ENCODE results near the gene FBXO46. TPM values are rescaled to one million over a fixed set of nuclear protein-coding genes. Genes with fewer than 3 reads are reported as not detected.

Gene FBXO46
- total and polyA plus RNA-seq, 2 of the 13 experiments (the other 11 are each of a cell fraction or from before 2014, with no cell fraction given) = 6.2 to 6.4 TPM

GRCh38 chr19:45693106-45693788, 37.4 kb downstream of the FBXO46 start (continued):
- no peak for TF ChIP-seq GMEB1 (CRISPR knock-in tag; IDR thresholded peaks at IDR 0.05; ENCODE audit: borderline replicate concordance)
- no peak; the same call in 1 of the 2 replicates for TF ChIP-seq POGZ (CRISPR knock-in tag; IDR thresholded peaks at IDR 0.05)
- TF ChIP-seq ARHGAP35 (CRISPR knock-in tag; IDR thresholded peaks at IDR 0.05; ENCODE audit: borderline replicate concordance) = no peak
- peak; percentile 47 for TF ChIP-seq YY1 (IDR thresholded peaks at IDR 0.05; ENCODE audit: insufficient read depth, insufficient replicate concordance, low read depth, low read length)
- TF ChIP-seq STAG1 (CRISPR knock-in tag; IDR thresholded peaks at IDR 0.05) = peak; percentile 53
- TF ChIP-seq U2AF1 (optimal IDR thresholded peaks at IDR 0.05; ENCODE audit: low read depth, low read length) = peak; percentile 28
- TF ChIP-seq BATF2 (CRISPR knock-in tag; IDR thresholded peaks at IDR 0.05) = no peak
- no peak for TF ChIP-seq ZBTB33 (CRISPR knock-in tag; IDR thresholded peaks at IDR 0.05)
- TF ChIP-seq NCOA1 (CRISPR knock-in tag; IDR thresholded peaks at IDR 0.05) = no peak
- TF ChIP-seq TCF12 (IDR thresholded peaks at IDR 0.05) = no peak
- 0 out of 2 replicates have a peak, but pooled peaks have one; percentile 50 for TF ChIP-seq TCF12 (CRISPR knock-in tag; IDR thresholded peaks at IDR 0.05)
- TF ChIP-seq SOX13 (IDR thresholded peaks at IDR 0.05) = no peak
- TF ChIP-seq SOX13 (CRISPR knock-in tag; conservative IDR thresholded peaks at IDR 0.05 in 1 of 2, IDR thresholded peaks at IDR 0.05 in 1 of 2) = no peak
- no peak for TF ChIP-seq GMEB2 (CRISPR knock-in tag; IDR thresholded peaks at IDR 0.05; ENCODE audit: low read depth)
- TF ChIP-seq ZNF235 (CRISPR knock-in tag; IDR thresholded peaks at IDR 0.05; ENCODE audit: borderline replicate concordance) = 0 out of 2 replicates have a peak, but pooled peaks have one; percentile 28
- TF ChIP-seq FOXK2 (IDR thresholded peaks at IDR 0.05) = no peak
- TF ChIP-seq ZNF652 (CRISPR knock-in tag; IDR thresholded peaks at IDR 0.05; ENCODE audit: borderline replicate concordance, low read depth) = no peak
- 0 out of 2 replicates have a peak, but pooled peaks have one; percentile 11 for TF ChIP-seq ELF1 (CRISPR knock-in tag; IDR thresholded peaks at IDR 0.05)
- TF ChIP-seq ZMAT3 (CRISPR knock-in tag; conservative IDR thresholded peaks at IDR 0.05) = no peak
- no peak for TF ChIP-seq ZNF367 (CRISPR knock-in tag; IDR thresholded peaks at IDR 0.05; ENCODE audit: borderline replicate concordance)
- TF ChIP-seq SAFB2 (CRISPR knock-in tag; IDR thresholded peaks at IDR 0.05; ENCODE audit: borderline replicate concordance, low read depth) = no peak
